ENCODE results near the gene ZNF579.

DNA sequence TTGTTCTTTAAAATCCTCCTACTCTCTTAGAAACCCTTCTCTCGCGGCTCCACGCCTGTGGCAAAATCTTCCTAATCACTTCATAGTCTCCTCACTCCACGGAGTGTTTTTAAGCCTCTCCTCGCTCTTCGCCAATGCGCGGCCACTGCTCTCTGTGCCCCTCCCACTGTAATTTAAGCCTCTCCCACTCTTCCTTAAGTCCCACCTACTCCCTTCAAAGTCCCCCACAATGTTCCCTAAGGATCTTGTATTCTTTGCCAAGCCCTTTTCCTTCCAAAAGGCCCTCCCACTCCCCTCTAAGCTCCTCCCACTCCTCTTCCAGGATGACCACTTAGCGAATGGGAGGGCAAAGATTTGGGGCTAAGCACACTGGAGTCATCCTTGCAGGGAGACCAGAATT, 17.4 kb upstream of the ZNF579 start:
- TF ChIP-seq POLR2A (IDR thresholded peaks at IDR 0.05) (no peak), POLR2AphosphoS5 (IDR thresholded peaks at IDR 0.05) (no peak), EP300 (IDR thresholded peaks at IDR 0.05; ENCODE audit: low read depth) (no peak)
- TF ChIP-seq, protein P1, sequence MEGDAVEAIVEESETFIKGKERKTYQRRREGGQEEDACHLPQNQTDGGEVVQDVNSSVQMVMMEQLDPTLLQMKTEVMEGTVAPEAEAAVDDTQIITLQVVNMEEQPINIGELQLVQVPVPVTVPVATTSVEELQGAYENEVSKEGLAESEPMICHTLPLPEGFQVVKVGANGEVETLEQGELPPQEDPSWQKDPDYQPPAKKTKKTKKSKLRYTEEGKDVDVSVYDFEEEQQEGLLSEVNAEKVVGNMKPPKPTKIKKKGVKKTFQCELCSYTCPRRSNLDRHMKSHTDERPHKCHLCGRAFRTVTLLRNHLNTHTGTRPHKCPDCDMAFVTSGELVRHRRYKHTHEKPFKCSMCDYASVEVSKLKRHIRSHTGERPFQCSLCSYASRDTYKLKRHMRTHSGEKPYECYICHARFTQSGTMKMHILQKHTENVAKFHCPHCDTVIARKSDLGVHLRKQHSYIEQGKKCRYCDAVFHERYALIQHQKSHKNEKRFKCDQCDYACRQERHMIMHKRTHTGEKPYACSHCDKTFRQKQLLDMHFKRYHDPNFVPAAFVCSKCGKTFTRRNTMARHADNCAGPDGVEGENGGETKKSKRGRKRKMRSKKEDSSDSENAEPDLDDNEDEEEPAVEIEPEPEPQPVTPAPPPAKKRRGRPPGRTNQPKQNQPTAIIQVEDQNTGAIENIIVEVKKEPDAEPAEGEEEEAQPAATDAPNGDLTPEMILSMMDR (IDR thresholded peaks at IDR 0.05): no peak

Data from transverse colon (tissue), 4 donors.